ENCODE data around the gene SLIT3.

The SLIT3 gene

DNA sequence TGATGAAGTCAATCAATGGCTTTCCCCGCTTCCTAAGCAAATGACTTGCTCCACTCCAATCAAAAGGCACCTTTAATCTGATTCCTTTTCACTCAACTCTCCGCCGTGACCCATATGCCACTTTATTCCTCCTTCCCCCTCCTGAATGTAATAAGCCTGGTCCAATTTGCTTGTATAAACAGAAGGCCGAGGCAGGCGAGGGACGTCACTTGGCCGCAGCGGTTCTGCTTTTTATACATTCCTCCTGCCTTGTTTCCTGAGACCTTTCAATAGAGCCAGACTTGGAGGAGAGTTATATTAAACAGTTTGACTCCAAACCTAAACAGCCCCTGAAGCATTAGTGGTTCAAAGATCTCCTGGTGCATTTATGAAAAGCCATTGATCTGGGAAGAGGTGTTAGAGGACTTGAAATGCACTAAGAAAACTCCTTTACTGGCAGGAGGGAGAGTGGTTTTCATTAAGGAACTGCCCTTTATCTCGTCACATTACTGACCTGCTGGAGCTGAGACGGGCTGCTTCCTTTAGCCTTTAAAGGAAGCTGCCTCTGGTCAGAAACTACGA, 273.4 kb downstream of the SLIT3 start:
- DNase-seq = no peak
- Mint-ChIP-seq H3K9me3 (no peaks in the 10 kb centered on the region), H3K36me3 (ENCODE audit: low read depth) (no peaks in the 10 kb centered on the region), H3K27ac (no peak overlapping the region), H3K27me3 (peaks cover 23% of the 10 kb centered on the region), H3K4me1 (ENCODE audit: low read depth) (no peaks in the 10 kb centered on the region), H3K4me3 (no peak overlapping the region)

DNA sequence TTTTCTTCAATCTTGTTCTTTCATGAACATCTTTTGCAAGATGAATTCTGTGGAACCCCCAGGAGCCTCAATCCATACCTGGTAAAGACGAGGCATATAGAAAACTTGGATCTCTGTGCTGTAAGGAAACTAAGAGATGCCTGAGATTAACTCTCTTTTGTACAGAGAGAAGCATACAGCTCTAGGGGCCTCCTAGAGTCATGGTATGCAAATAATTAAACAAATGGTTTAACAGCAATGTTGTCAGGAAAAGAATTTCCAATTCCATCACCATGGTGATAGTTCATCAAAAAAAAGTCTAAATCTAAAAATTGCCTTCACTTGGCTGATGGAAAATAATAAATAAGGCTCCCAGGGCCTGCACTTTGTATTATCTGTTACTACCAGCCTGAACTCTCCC, 275.4 kb downstream of the SLIT3 start:
- H3K9me3 Mint-ChIP-seq = no peaks in the 10 kb centered on the region
- DNase-seq = no peak
- no peaks in the 10 kb centered on the region for H3K4me1 Mint-ChIP-seq (ENCODE audit: low read depth)
- H3K27me3 Mint-ChIP-seq = peaks cover 33% of the 10 kb centered on the region
- H3K27ac Mint-ChIP-seq = no peak overlapping the region
- H3K4me3 Mint-ChIP-seq = no peak overlapping the region
- H3K36me3 Mint-ChIP-seq (ENCODE audit: low read depth) = no peaks in the 10 kb centered on the region

DNA sequence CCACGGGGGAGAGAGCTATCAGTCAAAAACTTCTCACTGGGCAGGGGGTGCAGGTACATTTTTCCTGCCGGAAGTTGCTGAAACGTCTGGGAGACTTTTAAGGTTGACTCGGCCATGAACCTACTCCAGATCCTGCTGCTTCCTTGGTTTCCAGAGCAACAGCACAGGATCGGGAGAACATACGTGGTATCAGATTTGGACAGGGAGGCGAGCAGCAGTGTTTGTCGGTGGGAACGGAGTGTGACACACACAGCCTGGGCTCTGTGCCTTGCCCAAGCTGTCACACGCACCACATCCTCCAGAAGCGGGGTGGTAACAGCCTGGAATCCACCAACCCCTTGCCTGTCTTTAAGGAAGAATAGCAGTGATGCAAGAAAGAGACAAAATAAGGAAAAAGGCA, 276.5 kb downstream of the SLIT3 start:
- H3K4me1 Mint-ChIP-seq (ENCODE audit: low read depth) = no peaks in the 10 kb centered on the region
- H3K36me3 Mint-ChIP-seq (ENCODE audit: low read depth) = no peaks in the 10 kb centered on the region
- H3K27me3 Mint-ChIP-seq = peaks cover 34% of the 10 kb centered on the region
- DNase-seq = no peak
- H3K27ac Mint-ChIP-seq = no peak overlapping the region
- no peaks in the 10 kb centered on the region for H3K9me3 Mint-ChIP-seq
- H3K4me3 Mint-ChIP-seq = no peak overlapping the region

DNA sequence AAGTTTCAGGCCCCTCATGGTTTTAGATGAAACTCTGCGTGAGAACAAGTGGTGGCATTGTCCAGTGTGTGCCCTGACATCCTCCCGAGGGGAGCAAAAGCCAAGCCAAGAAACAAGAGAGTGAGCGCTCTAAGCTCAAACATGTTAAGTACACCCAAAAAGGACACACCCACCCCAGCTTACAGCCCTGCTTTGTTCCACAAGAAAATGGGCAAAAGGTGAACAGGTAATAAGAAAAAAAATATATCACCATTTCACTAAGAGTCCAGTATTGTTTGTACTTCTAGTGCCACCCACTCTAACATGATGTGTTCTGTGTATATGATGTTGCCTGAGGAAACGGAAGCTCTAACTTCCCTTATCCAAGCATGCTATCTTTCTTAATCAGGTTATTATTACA, 278.2 kb downstream of the SLIT3 start:
- no peak for DNase-seq
- Mint-ChIP-seq H3K36me3 (ENCODE audit: low read depth) (no peaks in the 10 kb centered on the region), H3K9me3 (no peaks in the 10 kb centered on the region), H3K4me3 (no peak overlapping the region), H3K27ac (no peak overlapping the region), H3K27me3 (peaks cover 39% of the 10 kb centered on the region), H3K4me1 (ENCODE audit: low read depth) (no peaks in the 10 kb centered on the region)

DNA sequence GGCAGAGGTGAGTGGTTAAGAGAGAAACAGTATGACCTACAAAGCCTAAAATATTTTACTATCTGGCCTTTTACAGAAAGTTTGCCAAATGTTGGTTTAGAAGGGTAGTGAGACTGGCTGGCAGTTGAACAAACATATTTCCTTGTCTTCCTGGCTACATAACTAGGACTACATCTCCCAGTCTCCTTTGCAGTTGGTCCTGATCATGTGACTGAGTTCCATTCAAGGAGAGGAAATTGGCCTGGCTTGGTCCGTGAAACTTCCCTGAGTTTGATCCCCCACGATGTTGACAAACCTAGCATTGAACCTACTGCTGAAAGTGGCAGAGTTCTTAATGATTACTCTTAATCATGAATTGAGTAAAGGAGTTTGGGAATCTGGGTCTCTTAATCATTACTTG, 280.8 kb downstream of the SLIT3 start:
- H3K36me3 Mint-ChIP-seq (ENCODE audit: low read depth) = no peaks in the 10 kb centered on the region
- no peak overlapping the region for H3K4me3 Mint-ChIP-seq
- no peak overlapping the region for H3K27ac Mint-ChIP-seq
- no peak for DNase-seq
- H3K9me3 Mint-ChIP-seq = no peaks in the 10 kb centered on the region
- peaks cover 33% of the 10 kb centered on the region for H3K27me3 Mint-ChIP-seq
- H3K4me1 Mint-ChIP-seq (ENCODE audit: low read depth) = no peaks in the 10 kb centered on the region

DNA sequence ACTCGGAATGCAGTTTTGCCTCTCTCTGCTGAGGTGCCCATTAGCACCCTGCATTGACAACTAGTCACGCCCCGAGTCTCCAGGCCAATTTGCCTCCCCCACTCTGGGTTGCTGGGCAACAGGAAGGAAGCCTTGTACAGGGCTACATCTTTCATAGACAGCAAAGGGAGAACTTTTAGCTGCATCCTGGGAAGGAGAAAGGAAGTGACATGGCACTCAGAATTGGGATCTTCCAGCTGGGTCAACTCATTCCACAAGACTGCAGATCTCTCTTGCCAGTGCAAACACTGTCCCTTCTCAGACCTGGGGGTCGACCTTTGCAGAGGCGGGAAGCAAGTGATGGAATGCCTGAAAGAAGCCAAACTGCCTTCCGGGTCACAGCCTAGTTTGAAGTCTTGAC, 282.0 kb downstream of the SLIT3 start:
- H3K4me1 Mint-ChIP-seq (ENCODE audit: low read depth) = no peaks in the 10 kb centered on the region

DNA sequence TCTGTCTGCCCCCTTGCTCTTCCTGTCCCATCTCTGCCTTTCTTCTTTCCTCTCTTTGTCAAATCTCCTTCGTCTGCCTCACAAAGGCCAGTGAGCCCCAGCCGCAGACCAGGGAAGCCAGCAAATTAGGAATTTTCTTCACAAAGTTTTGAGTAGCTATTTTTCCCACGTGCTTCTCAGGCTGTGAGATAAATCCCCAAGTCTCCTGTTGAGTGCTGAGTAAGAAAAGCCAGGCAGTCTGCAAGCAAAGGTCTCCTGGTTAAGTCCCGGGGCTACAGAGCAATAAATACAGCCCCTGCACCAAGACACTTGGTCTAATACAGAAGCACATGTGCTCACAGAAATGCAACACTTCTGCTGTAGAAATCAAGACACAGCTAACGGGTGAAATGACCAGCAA, 284.9 kb downstream of the SLIT3 start:
- Mint-ChIP-seq H3K4me1 (ENCODE audit: low read depth) (no peaks in the 10 kb centered on the region), H3K9me3 (no peaks in the 10 kb centered on the region), H3K36me3 (ENCODE audit: low read depth) (no peaks in the 10 kb centered on the region), H3K27ac (no peak overlapping the region), H3K27me3 (peaks cover 20% of the 10 kb centered on the region), H3K4me3 (no peak overlapping the region)
- no peak for DNase-seq

More for the DNA sequence above, 282.0 kb downstream of the SLIT3 start:
- Mint-ChIP-seq H3K4me3 (no peak overlapping the region), H3K36me3 (ENCODE audit: low read depth) (no peaks in the 10 kb centered on the region), H3K27ac (no peak overlapping the region), H3K9me3 (no peaks in the 10 kb centered on the region), H3K27me3 (peaks cover 28% of the 10 kb centered on the region)
- DNase-seq = no peak

DNA sequence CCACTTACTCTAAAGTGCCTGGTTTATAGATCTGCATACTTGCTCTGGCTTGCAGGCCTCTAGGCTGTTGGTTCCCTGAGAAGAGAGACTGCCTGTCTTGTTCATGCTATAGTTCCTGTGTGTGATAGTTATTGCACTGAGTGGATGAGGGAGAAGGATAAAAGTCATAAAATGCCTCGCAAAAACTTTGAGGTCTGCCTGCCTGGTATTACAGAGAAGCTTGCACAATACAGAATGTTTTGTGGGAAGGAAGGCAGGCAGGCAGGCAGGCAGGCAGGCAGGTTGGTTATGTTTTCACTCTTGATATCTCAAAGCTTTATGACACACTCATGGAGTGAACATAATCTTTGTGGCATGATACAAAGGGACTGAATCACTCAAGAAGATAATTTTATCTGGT, 287.1 kb downstream of the SLIT3 start:
- Mint-ChIP-seq H3K27ac (no peak overlapping the region), H3K4me3 (no peak overlapping the region), H3K9me3 (no peaks in the 10 kb centered on the region), H3K36me3 (ENCODE audit: low read depth) (no peaks in the 10 kb centered on the region), H3K27me3 (peaks cover 17% of the 10 kb centered on the region), H3K4me1 (ENCODE audit: low read depth) (no peaks in the 10 kb centered on the region)
- DNase-seq = no peak

DNA sequence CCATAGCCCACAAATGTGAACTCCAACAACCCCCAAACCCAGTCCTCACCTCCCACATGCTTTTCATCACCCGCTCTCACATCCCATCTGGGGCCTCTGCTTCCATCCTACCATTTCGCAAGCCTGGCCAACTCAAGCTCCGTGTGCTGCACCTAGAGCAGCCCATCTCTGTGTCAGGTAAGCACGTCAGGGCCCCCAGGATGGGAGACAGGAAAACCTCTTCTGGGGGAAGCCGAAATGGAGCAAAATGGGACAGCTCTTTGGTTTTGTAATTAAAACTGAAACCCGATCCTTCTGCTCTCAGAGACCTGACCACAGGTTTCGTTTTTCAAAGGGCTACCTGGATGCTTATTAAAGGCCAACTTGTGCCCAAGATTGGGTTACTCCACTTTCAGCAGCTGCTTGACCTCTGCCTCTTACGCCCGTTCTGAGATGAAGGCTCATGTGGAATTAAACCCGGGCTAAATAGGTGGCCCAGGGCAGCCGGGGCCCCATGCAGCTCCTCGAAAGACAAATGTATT, 287.7 kb downstream of the SLIT3 start:
- peaks cover 17% of the 10 kb centered on the region for H3K27me3 Mint-ChIP-seq
- no peak overlapping the region for H3K4me3 Mint-ChIP-seq
- H3K4me1 Mint-ChIP-seq (ENCODE audit: low read depth) = no peaks in the 10 kb centered on the region
- H3K9me3 Mint-ChIP-seq = no peaks in the 10 kb centered on the region
- DNase-seq = no peak
- no peak overlapping the region for H3K27ac Mint-ChIP-seq
- H3K36me3 Mint-ChIP-seq (ENCODE audit: low read depth) = no peaks in the 10 kb centered on the region

DNA sequence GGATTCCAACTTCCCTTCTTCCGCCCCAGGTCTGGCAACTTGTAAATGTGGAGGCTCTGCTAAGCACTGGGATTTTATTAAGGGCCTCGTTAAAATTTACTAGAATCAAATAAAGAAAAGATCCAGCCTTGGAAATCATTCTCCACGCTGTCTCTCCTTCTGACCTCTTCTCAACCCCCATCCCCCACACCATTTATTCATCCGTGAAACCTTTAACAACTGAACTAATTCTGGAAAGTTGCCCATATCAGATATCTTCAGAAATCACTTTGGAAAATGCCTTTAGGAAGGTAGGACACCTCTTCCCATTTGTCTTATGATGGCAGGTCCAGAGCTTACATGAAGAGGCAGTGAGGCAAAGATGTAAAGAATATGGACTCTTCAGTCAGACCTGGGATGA, 288.5 kb downstream of the SLIT3 start:
- no peak for DNase-seq
- Mint-ChIP-seq H3K4me1 (ENCODE audit: low read depth) (no peaks in the 10 kb centered on the region), H3K4me3 (no peak overlapping the region), H3K27me3 (peaks cover 17% of the 10 kb centered on the region), H3K27ac (no peak overlapping the region), H3K36me3 (ENCODE audit: low read depth) (no peaks in the 10 kb centered on the region), H3K9me3 (no peaks in the 10 kb centered on the region)

DNA sequence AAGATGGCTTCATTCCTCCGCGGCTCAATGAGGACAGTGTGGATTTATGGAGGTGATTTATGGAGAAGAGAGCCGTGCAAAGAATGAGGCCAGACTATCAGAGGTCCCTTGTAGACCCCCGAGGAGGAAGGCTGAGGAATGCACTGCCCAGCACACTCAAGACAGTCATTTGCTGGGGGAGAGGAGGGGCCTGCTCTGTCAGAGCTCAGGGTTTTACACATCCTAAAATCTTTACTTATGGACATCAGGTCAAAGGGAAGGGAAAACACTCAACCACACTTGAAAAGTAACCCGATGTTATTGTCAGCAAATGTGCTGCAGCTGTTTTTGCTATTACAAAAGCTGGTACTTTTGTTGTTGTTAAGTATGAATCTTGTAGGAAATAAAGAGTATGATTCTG, 289.5 kb downstream of the SLIT3 start:
- Mint-ChIP-seq H3K4me1 (ENCODE audit: low read depth) (no peaks in the 10 kb centered on the region), H3K36me3 (ENCODE audit: low read depth) (no peaks in the 10 kb centered on the region), H3K27me3 (peaks cover 10% of the 10 kb centered on the region), H3K27ac (no peak overlapping the region), H3K9me3 (no peaks in the 10 kb centered on the region), H3K4me3 (no peak overlapping the region)
- no peak for DNase-seq

DNA sequence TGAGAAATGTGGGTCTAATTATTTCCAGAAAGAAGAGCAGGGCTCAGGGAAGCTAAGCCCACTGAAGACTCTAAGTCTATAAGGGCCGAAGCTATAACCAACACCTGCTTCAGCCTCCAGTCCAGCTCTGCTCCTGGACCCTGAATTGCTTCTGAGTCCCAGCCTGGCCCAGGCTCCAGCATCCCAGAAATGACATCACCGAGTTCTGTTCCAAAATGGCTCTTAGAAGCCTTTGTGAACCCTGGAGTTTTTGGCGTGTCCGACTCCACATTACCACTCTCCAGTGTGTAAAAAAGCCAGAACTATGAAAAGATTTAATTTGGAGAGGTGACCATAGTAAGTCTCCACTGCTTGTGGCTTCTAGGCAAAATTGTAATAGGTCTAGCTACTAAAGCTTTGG, 289.9 kb downstream of the SLIT3 start:
- no peak for DNase-seq
- Mint-ChIP-seq H3K36me3 (ENCODE audit: low read depth) (no peaks in the 10 kb centered on the region), H3K27me3 (peaks cover 10% of the 10 kb centered on the region), H3K4me1 (ENCODE audit: low read depth) (no peaks in the 10 kb centered on the region), H3K27ac (no peak overlapping the region), H3K4me3 (no peak overlapping the region), H3K9me3 (no peaks in the 10 kb centered on the region)

DNA sequence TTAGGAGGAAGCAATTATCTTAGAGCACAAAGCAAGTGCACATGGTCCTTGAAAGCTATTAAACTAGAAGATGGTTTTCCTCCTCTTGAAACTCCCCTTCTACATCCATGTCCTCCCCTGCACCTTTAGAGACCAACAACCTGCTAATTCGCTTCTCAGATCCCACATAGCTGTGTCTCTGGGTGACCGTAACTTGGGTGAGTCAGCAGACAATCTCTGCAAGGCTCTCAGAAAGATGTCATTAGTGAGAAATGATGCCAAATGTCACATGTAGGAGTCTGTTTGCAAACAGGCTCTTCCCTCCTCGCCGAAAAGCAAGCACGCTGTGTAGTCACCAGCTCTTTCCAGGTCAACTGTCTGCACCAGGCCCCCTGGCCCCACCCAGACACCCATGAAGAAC, 291.8 kb downstream of the SLIT3 start:
- H3K27me3 Mint-ChIP-seq = peaks cover 7% of the 10 kb centered on the region
- no peak overlapping the region for H3K27ac Mint-ChIP-seq
- DNase-seq = no peak
- no peaks in the 10 kb centered on the region for H3K4me1 Mint-ChIP-seq (ENCODE audit: low read depth)
- H3K9me3 Mint-ChIP-seq = no peaks in the 10 kb centered on the region
- no peak overlapping the region for H3K4me3 Mint-ChIP-seq
- H3K36me3 Mint-ChIP-seq (ENCODE audit: low read depth) = no peaks in the 10 kb centered on the region

DNA sequence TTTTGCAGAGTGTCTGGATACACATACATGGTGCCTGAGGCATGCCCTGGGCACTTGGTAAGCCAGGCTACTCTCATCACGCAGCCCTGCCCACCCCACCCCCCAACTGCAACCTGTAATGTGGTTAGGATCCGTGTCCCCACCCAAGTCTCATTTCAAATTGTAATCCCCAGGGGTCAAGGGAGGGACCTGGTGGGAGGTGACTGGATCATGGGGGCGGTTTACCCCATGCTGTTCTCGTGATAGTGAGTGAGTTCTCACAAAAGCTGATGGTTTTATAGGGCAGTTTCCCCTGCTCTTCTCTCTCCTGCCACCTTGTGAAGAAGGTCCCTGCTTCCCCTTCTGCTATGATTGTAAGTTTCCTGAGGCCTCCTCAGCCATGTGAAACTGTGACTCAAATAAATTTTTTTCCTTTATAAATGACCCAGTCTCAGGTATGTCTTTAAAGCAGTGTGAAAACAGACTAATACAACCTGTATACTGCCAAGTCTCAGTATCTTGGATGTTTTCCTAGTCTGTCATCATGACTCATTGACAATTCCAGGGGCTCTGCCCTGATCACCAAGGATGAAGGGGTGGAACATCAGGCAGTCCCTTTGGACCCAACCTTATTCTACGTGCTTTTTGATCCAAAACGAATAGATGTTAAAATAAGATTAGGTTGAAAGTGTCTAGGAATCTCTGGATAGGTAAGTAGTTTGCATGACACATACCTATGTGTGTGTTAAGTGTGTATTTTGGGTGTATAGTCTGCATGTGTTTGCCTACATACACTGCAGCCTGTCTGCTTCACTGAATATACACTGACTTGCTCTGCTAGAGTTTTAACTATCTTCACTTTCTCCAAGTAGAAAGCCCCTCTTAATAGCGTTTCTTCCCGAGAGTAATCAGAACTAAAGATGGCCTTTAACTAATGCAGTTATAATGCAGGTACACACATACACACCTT, 293.8 kb downstream of the SLIT3 start:
- H3K4me3 Mint-ChIP-seq = no peak overlapping the region
- no peaks in the 10 kb centered on the region for H3K36me3 Mint-ChIP-seq (ENCODE audit: low read depth)
- no peaks in the 10 kb centered on the region for H3K4me1 Mint-ChIP-seq (ENCODE audit: low read depth)
- H3K9me3 Mint-ChIP-seq = no peaks in the 10 kb centered on the region
- no peak for DNase-seq
- peaks cover 10% of the 10 kb centered on the region for H3K27me3 Mint-ChIP-seq
- no peak overlapping the region for H3K27ac Mint-ChIP-seq

DNA sequence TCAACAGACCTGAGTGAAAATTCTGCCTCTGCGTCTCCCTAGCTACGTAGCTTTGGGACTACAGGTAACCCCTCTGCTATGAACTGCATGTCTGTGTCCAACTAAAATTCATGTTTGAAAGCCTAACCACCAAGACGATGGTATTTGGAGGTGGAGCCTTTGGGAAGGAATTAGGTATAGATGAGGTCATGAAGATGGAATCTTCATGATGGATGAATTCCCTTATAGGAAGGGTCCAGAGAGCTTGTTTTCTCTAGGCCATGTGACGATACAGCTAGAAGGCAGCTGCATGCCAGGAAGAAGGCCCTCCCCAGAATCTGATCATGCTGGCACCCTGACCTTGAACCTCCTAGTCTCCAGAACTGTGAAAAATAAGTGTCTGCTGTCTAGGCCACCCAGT, 296.4 kb downstream of the SLIT3 start:
- no peaks in the 10 kb centered on the region for H3K36me3 Mint-ChIP-seq (ENCODE audit: low read depth)
- H3K4me1 Mint-ChIP-seq (ENCODE audit: low read depth) = no peaks in the 10 kb centered on the region
- H3K9me3 Mint-ChIP-seq = no peaks in the 10 kb centered on the region
- no peak overlapping the region for H3K27ac Mint-ChIP-seq
- H3K27me3 Mint-ChIP-seq = peaks cover 14% of the 10 kb centered on the region
- no peak overlapping the region for H3K4me3 Mint-ChIP-seq
- DNase-seq = no peak

All from activated T-cell treated with anti-CD3 and anti-CD28 coated beads, Interleukin-2, amount 50 U/mL, for 24 hours (primary cell).